GM19240 (cell line): ENCODE data around the gene CLCNKB.

Experiments used
- DNase-seq: peaks from one replicate; pipeline ENCODE4 v3.0.0; 2011; ENCODE audit warnings: low spot score; ENCODE audit not compliant: insufficient read length

The CLCNKB gene

DNA sequence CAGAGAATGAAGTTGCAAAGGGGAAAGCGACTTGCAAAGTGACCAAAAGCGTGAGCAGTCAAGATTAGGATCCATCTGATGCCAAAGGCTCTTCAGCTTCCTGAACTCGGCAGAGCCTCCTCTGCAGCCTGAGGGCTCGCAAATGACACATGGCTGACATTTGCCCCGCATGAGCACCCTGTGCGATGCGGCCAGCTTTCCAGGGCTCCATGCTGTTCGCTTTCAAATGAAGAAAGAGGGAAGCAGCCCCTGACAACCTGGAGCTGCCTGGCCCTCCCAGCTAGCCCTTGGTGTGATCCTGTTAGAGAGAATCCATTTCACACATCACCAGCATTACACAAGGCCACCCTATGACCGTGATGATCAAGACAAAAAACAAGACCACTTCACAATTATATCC lies 50.0 kb downstream of the CLCNKB start:
- no peak for DNase-seq

DNA sequence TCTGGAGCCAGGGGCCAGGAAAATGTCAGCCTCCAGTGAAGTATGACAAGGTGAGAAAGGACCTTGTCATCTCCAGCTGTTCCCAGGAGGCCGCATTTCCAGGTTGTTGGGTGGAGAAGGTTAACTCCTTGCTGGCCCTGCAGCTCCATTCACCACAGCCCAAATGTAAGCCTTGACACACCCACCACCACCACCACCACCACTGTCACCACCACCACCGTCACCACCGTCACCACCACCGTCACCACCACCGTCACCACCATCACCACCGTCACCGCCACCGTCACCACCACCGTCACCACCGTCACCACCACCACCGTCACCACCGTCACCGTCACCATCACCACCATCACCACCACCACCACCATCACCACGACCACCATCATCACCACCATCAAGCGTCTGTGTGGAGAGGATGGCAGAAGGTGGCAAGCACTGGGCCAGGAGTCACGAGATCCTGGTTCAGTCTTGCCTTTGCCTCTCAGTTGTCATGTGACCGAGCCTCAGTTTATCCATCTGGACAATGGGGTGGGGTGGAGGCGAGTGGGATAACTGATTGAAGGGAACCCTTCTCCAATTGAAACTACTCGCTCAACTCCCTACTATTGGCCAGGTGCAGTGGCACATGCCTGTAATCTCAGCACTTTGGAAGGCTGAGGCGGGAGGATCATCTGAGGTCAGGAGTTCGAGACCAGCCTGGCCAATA lies 51.0 kb downstream of the CLCNKB start:
- DNase-seq, result no peak

DNA sequence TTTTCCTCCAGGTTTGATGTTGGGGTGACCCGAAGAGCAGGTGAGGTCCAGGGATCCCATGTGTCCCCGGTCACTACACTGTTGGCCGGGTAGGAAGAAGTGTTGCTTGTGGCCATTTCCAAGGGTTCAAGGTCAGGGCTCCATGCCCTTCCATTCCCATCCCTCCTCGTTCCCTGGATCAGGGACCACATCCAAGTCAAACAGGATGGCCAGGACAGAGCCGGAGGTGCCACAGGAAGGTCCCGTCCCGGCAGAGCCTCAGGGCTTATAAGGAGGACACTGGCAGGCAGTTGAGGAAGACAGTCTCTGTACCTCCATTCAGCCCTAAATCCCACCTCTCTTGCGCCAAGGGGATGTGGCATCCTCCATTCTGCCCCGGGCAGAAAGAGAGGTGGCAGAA lies 51.9 kb downstream of the CLCNKB start:
- DNase-seq, result no peak

DNA sequence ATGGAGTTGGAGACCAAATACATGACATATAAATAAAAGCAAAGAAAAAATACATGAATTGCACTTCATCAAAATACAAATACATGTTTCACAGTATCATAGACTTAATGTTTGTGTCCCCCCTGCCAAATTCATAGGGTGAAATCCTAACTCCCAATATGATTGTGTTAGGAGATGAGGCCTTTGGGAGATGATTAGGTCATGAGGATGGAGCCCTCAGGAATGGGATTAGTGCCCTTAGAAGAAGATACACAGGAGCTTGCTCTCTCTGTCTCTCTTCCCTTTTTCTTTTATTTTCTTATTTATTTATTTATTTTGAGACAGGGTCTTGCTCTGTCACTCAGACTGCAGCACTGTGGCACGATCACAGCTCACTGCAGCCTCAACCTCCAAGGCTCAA lies 55.8 kb downstream of the CLCNKB start:
- DNase-seq, result no peak

DNA sequence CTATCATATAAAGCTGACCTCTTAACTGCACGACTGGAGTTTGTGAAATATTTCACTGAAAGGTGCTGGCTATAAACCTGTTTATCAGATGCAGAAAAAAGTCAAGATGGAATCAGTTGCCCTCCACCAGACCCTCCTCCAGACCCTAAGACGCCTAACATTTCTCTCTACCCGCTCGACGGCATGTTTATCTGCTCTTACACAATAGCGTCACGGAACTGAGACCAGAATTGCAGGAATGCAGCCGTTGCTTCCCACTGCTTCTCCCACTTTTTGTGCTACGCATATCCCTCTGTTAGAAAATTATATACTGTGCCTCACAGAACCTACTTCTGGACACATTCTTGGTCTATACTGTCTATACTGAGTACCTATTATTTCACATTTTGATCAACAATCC lies 58.0 kb downstream of the CLCNKB start:
- no peak for DNase-seq
